GM21447 (cell line): ENCODE results near the gene COQ4.

Experiments
- ATAC-seq: cut with Tn5 transposase; IDR thresholded peaks from one replicate; pipeline ENCODE4 v1.9.1; 2021; ENCODE audit not compliant: unreplicated experiment

COQ4 gene

GRCh38 chr9:128340691-128341434, 18.2 kb downstream of the COQ4 start:
- ATAC-seq: peak; percentile 29

GRCh38 chr9:128341435-128341849, 18.8 kb downstream of the COQ4 start:
- peak; percentile 56 for ATAC-seq

GRCh38 chr9:128342971-128343680, 20.5 kb downstream of the COQ4 start:
- ATAC-seq: no peak

GRCh38 chr9:128343855-128344254, 21.2 kb downstream of the COQ4 start:
- ATAC-seq: no peak

GRCh38 chr9:128344931-128345605, 22.4 kb downstream of the COQ4 start:
- ATAC-seq: no peak

- no peak for ATAC-seq
Measured at GRCh38 chr9:128349125-128349524, 26.5 kb downstream of the COQ4 start.

- ATAC-seq: no peak
Measured at GRCh38 chr9:128349772-128350171, 27.1 kb downstream of the COQ4 start.

GRCh38 chr9:128355451-128355850, 32.8 kb downstream of the COQ4 start:
- no peak for ATAC-seq

- ATAC-seq: no peak
Measured at GRCh38 chr9:128358090-128358489, 35.5 kb downstream of the COQ4 start.

GRCh38 chr9:128358861-128359260, 36.2 kb downstream of the COQ4 start:
- ATAC-seq: no peak

- no peak for ATAC-seq
Measured at GRCh38 chr9:128360826-128361225, 38.2 kb downstream of the COQ4 start.

- no peak for ATAC-seq
Measured at GRCh38 chr9:128361296-128361985, 38.8 kb downstream of the COQ4 start.

GRCh38 chr9:128361986-128362646, 39.5 kb downstream of the COQ4 start:
- ATAC-seq: peak; percentile 62

- no peak for ATAC-seq
Measured at GRCh38 chr9:128362774-128363173, 40.1 kb downstream of the COQ4 start.

GRCh38 chr9:128365525-128365924, 42.9 kb downstream of the COQ4 start:
- no peak for ATAC-seq

- ATAC-seq: no peak
Measured at GRCh38 chr9:128369024-128369706, 46.5 kb downstream of the COQ4 start.

GRCh38 chr9:128370367-128370751, 47.7 kb downstream of the COQ4 start:
- no peak for ATAC-seq

- ATAC-seq: peak; percentile 83
Measured at GRCh38 chr9:128370752-128371629, 48.4 kb downstream of the COQ4 start, which contains the start of gene URM1. Gene URM1 (plus strand): TSS chr9:128371374. CDS start chr9:128371381, 7 bp downstream.

GRCh38 chr9:128371630-128372117, 49.0 kb downstream of the COQ4 start:
- no peak for ATAC-seq
